HuH-7.5 (cell line): ENCODE measurements around the gene ARHGEF26.

Experiments
- DNase-seq: peaks from one replicate; pipeline ENCODE4 v3.0.0; 2011; ENCODE audit warnings: low spot score

Gene ARHGEF26

GRCh38 chr3:154119951-154120350, 1.2 kb upstream of the ARHGEF26 start:
- no peak for DNase-seq

DNA sequence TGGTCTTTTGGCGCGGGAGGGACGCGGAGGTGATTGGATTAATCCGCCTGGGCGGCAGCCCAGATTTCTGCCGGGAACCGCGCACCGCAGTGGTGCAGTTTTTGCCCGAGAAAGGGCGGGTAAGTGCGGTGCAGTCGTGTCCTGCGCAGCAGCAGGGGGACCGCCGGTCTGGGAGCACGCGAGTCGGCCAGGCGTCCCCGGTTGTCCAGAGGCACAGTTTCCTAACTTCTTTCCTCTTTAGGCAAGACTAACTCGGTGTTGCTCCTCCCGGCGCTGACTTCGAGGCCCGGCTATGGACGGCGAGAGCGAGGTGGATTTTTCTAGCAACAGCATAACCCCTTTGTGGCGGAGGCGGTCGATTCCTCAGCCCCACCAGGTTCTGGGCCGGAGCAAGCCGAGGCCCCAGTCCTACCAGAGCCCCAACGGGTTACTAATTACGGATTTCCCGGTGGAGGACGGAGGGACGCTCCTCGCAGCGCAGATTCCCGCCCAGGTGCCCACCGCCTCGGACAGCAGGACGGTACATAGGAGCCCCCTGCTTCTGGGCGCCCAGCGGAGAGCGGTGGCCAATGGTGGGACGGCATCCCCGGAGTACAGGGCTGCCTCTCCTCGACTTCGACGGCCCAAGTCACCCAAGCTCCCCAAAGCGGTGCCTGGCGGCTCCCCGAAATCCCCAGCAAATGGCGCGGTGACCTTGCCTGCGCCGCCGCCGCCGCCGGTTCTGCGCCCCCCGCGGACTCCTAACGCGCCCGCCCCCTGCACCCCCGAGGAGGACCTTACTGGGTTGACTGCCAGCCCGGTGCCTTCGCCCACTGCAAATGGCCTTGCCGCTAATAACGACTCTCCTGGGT, 736 bp downstream of the ARHGEF26 start:
- peak; percentile 56 for DNase-seq

GRCh38 chr3:154122552-154122911, 1.3 kb downstream of the ARHGEF26 start:
- no peak for DNase-seq

DNA sequence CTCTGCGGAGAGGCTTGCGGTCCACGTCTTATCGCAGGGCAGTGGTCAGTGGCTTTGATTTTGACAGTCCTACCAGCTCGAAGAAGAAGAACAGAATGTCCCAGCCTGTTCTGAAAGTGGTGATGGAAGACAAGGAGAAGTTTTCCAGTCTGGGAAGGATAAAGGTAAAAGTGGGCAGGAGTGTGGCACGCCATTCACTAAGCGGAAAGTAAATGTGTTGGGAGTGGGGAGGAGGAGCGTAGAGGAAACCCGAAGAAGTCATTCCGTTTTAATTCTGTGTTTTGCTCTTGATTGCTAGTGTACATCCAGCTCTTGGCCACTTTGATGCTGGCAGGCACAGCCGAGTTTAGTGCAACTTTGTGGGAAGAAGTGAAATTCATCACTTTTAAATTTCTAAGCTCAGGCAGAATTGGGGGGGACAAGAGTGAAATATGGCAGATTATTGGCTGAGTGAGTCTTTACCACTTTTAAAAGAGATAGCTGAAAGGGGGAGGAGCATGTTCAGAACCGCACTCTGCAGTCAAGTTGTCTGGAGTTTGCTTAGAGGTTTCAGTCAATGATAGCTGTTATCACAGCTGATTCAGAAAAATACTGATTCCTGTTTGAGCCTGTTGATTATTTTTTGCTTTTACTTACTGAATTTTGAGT, 1.8 kb downstream of the ARHGEF26 start:
- no peak for DNase-seq

DNA sequence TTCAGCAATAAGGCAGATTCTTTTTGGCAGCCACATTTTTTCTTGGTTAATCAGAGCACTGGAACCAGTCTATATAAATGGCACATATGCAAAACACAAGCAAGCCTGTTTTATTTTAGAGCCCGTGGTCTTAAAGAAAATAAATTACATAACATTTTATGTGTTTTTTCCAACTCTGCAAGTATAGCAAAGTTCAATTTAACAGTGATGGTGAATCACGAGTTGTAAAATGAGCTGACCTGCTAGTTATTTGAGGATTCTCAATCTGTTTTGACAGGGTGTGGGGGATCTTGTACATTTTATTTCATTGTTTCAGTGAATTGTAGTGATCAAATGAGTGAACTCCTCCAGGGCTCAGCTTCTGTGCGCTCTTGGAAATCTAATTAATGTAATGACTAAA, 2.7 kb downstream of the ARHGEF26 start:
- DNase-seq = no peak

DNA sequence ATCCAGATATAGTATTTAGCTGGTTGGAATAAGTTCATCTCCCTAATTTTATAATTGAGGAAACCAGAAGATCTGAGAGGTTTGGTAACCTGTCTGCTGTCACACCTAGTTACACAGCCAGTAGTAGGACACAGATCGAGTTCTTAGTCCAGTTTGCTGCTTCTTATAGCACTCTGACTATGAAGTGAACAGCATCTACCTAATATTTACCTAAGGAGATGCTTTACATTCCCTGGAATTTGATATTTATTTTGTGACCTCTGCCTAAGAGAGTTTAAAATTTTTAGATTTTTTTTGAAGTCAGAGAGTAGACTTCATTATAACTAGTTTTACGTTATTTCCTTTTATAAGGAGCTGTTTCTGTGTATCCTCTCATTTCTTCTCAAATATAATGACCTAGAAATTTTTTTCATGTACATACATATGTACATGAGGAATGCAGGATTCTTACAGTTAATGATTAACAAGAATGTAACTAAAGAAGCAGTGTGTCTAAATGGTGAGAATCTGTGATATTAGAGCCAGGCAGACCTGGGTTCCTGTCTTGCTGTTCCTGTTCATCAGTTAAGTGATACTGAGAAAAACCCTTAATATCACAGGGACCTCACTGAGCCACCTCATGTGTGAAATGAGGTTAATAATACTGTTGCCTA, 4.3 kb downstream of the ARHGEF26 start:
- no peak for DNase-seq

GRCh38 chr3:154126651-154127050, 5.5 kb downstream of the ARHGEF26 start:
- DNase-seq = no peak

DNA sequence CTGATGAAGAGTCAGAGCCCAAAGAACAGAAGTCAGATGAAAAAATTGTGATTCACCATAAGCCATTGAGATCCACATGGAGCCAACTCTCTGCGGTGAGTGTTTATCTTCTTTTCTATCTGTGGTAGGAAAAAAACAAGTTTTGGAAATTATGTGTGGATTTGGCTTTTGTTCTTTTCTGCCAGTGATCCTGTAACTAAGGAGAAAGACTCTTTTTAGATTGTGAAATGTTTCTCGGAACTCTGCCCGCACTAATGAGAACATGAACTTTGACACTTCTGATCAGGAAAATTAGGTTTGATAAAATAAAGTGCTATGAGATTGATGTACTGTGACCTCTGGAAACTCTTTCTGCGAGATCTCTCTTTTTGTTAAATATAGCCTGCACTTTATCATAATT, 8.4 kb downstream of the ARHGEF26 start:
- no peak for DNase-seq

DNA sequence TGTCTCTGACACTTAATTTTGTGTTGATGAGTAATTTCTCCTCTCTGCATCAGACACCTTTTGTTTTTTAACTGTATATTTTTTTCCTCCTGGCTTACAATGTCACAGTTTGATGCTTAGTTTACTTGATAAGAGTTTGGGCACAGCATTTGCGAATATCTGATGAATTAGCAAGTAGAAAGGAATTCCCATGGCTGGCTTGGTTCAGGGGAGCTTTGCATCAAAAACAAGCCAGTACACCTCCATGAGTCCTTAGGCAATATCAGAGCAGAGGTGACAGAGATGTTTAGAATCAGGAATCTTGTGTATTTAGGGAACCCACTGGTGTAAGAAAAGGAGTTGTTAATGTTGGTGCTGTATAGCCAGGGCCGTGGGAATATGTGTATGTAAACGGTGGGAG, 9.3 kb downstream of the ARHGEF26 start:
- DNase-seq = no peak

GRCh38 chr3:154131830-154132229, 10.6 kb downstream of the ARHGEF26 start:
- DNase-seq = no peak

DNA sequence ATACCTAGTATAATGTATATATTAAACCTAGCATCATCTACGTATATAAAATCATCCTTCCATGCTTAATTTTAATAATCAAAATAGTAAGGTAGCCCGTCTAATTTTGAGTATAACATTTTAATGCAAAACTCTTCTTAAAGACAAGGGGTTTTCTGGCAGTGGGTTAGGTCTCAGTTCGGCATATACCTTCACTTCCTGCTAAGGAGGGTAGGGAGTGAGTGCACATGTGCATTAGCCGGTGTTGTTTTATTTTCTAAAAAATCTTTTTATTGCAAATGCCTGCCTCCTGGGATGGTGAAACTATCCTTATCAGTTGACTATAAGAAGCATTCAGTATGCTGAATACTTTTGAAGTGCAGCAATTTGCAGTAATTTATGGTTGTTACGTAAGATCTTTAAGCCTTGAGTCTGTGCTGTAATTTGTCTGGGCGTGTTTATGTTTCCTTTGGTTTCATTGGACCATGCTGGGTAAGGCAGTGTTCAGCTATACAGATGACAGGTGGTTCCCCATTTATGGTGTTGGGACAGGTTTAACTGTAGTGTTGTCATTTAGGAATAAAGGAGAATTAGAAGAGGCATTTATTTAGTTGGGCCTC, 11.7 kb downstream of the ARHGEF26 start:
- no peak for DNase-seq

GRCh38 chr3:154135511-154136173, 14.5 kb downstream of the ARHGEF26 start:
- DNase-seq = no peak

GRCh38 chr3:154137036-154137435, 15.8 kb downstream of the ARHGEF26 start:
- no peak for DNase-seq

GRCh38 chr3:154139996-154140436, 18.8 kb downstream of the ARHGEF26 start:
- peak; percentile 13 for DNase-seq

DNA sequence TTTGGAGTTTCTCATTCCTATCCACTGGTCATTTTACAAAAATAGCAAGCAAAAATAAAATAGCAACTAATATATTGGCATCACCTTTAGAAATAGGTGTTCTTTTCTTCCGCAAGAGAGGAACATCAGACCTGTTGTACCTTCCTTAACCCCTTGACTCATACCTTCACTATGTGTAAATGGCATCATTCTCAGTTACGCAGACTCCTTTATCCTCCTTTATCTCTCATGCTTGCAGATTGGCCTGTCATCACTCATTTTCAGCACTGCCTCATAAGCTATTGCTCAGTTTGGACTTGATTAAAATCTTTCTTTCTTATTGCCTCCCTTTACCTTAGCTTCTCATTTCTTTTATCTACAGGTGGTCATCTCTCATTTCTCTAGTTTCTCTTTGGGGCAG, 21.4 kb downstream of the ARHGEF26 start:
- no peak for DNase-seq

- DNase-seq = no peak
Measured at GRCh38 chr3:154143873-154144272, 22.7 kb downstream of the ARHGEF26 start.

DNA sequence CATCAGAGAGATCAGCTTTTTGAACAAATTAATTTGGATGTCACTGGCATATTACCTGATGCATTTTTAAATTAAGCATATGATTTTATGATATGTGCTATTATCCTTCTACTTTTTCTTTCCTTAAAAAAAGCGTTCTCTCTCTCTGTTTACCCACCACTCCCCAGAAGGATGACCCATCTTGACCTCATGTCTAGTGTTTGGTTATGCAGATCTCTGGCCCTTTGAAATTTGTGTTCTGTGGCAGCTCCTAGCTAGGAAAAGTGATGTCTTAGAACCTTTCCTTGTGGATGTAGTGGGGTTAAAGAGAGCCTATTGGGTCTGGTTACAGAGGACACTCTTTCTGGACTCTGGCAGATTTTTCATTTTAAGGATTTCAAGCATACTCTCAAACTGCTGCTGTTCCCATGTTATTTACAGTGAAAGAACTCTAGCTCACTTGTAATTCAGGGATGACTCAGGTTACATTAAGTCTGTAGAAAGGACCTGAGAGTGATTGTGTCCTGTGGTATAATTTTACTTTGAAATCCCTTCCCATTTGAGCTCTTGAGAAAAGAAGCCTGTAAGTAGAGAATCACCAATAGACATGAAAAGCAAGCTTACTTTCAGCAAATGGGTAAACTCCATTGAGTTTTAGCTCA, 23.8 kb downstream of the ARHGEF26 start:
- DNase-seq = no peak

- DNase-seq = no peak
Measured at GRCh38 chr3:154148541-154148940, 27.4 kb downstream of the ARHGEF26 start.

- no peak for DNase-seq
Measured at GRCh38 chr3:154149286-154149685, 28.1 kb downstream of the ARHGEF26 start.

DNA sequence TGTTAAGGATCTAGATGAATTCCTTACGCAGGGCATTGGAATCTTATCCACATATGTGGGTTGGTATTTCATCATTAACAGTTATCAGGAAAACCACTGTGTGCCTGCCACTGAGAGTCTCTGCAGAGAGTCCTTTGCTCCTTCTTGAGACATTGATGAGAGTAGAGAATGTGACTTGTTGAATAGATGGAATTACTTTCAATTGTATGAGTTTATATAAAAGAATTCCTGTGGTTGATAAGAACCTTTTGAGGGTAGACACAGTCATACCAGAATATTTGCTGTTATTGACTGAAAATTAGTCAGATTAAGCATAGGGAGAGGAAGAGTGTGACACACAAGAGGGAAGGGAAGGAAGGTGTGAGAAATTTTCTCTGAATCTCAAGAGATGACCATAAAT, 30.8 kb downstream of the ARHGEF26 start:
- no peak for DNase-seq

GRCh38 chr3:154152741-154153140, 31.6 kb downstream of the ARHGEF26 start:
- DNase-seq = no peak

DNA sequence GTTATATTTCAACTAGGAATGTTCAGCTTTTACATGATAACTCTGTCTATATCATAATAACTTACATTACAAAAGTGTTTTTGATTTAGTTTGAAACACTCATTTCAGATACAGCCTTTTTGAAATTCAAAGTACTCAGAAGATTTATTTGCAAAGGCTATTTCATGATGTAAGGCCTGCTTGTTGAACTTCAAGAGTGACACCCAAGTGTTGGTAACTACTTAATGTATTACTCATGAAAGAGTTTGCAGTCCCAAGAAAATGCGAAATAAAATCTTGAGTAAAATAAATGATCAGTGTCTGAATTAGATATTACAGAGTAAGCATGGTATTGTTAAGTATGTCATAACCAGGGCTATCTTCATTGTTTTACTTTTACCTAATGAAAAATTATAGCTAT, 35.3 kb downstream of the ARHGEF26 start:
- no peak for DNase-seq
